ENCODE data around the gene FBXL13. TPM values are rescaled to one million over a fixed set of nuclear protein-coding genes. Genes with fewer than 3 reads are reported as not detected.

FBXL13 gene
- total RNA-seq, 1 donor from 2014 or later, result 0.36 TPM

- no peak for DNase-seq
- TF ChIP-seq, protein P1, sequence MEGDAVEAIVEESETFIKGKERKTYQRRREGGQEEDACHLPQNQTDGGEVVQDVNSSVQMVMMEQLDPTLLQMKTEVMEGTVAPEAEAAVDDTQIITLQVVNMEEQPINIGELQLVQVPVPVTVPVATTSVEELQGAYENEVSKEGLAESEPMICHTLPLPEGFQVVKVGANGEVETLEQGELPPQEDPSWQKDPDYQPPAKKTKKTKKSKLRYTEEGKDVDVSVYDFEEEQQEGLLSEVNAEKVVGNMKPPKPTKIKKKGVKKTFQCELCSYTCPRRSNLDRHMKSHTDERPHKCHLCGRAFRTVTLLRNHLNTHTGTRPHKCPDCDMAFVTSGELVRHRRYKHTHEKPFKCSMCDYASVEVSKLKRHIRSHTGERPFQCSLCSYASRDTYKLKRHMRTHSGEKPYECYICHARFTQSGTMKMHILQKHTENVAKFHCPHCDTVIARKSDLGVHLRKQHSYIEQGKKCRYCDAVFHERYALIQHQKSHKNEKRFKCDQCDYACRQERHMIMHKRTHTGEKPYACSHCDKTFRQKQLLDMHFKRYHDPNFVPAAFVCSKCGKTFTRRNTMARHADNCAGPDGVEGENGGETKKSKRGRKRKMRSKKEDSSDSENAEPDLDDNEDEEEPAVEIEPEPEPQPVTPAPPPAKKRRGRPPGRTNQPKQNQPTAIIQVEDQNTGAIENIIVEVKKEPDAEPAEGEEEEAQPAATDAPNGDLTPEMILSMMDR (IDR thresholded peaks at IDR 0.05; ENCODE audit: borderline replicate concordance), result no peak
- Histone ChIP-seq H3K4me1 (no peaks in the 10 kb centered on the region), H3K36me3 (no peaks in the 10 kb centered on the region), H3K27ac (replicated peaks) (no peak overlapping the region), H3K4me3 (no peak overlapping the region), H3K27me3 (ENCODE audit: low read depth) (no peaks in the 10 kb centered on the region), H3K9me3 (replicated peaks) (peaks cover 25% of the 10 kb centered on the region)
- intact Hi-C loops (cut with micrococcal nuclease), result no loop called here
Measured at GRCh38 chr7:102976493-102976892, 98.1 kb downstream of the FBXL13 start.

DNA sequence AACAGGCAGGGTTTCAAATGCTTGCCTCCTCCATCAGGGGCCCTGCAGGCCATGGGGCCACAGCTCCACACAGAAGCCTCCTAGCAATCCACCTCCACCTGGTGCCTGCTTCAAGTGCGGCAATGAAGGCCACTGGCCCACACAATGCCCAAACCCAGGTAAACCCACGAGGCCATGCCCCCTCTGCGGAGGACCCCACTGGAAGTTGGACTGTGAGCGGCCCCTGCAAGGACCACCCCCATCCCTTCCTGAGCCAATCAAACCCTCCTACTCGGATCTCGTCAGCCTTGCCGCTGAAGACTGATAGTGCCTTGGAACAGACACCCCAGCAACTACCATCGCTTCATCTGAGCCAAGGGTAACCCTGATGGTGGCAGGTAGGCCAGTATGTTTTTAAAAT lies 98.7 kb downstream of the FBXL13 start:
- Histone ChIP-seq H3K27ac (replicated peaks) (no peak overlapping the region), H3K4me1 (no peaks in the 10 kb centered on the region), H3K4me3 (no peak overlapping the region), H3K9me3 (replicated peaks) (peaks cover 25% of the 10 kb centered on the region), H3K36me3 (no peaks in the 10 kb centered on the region), H3K27me3 (ENCODE audit: low read depth) (no peaks in the 10 kb centered on the region)
- no peak for DNase-seq
- intact Hi-C loops (cut with micrococcal nuclease), result no loop called here
- TF ChIP-seq, protein P1 (IDR thresholded peaks at IDR 0.05; ENCODE audit: borderline replicate concordance), result no peak

DNA sequence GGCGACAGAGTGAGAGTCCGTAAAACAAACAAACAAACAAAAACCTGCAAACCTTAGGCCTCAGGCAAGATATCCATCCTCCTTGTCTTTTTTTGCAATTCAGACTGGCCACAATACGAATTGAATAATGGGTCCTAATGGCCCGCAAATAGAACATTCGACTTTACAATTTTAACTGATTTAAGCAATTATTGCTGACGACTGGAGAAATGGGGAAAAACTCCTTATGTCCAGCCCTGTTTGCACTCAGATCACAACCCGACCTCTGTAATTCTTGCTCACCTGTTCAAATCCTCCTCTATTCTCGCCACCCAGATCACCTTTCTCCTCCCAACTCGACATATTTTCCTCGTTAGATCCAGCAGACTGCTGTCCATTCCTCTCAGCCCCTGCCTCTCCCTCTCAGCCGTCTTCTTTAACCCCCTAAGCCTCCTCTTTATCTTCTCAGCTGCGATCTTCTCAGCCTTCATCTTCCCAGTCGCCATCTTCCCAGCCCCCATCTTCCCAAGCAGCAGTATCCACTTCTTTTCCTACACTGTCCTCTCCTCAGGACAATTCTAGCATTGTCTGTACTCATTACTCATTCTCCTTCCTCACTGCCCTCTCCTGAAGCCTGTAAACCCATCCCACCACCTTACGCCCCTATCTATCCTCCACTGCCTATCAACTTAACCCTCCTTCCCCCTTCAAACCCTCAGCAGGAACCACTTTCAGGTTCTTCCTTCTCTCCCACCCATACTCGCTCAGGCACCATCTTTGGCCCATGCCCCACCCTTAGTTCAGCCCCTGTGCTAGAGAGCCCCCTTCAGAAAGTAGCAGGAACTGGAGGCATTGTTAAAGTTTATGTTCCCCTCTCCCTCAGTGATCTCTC lies 100.0 kb downstream of the FBXL13 start:
- Histone ChIP-seq H3K36me3 (no peaks in the 10 kb centered on the region), H3K9me3 (replicated peaks) (peaks cover 13% of the 10 kb centered on the region), H3K4me3 (no peak overlapping the region), H3K27ac (replicated peaks) (no peak overlapping the region), H3K27me3 (ENCODE audit: low read depth) (no peaks in the 10 kb centered on the region), H3K4me1 (no peaks in the 10 kb centered on the region)
- TF ChIP-seq, protein P1 (IDR thresholded peaks at IDR 0.05; ENCODE audit: borderline replicate concordance), result peak; percentile 26
- intact Hi-C loops (cut with micrococcal nuclease), result no loop called here
- no peak for DNase-seq

- H3K4me1 ChIP-seq, result no peaks in the 10 kb centered on the region
- H3K27me3 ChIP-seq (ENCODE audit: low read depth), result no peaks in the 10 kb centered on the region
- H3K27ac ChIP-seq (replicated peaks), result no peak overlapping the region
- TF ChIP-seq, protein P1 (IDR thresholded peaks at IDR 0.05; ENCODE audit: borderline replicate concordance), result no peak
- no peaks in the 10 kb centered on the region for H3K36me3 ChIP-seq
- no peaks in the 10 kb centered on the region for H3K9me3 ChIP-seq (replicated peaks)
- DNase-seq, result no peak
- intact Hi-C loops (cut with micrococcal nuclease), result no loop called here
- H3K4me3 ChIP-seq, result no peak overlapping the region
Measured at GRCh38 chr7:102973096-102973802, 101.3 kb downstream of the FBXL13 start.

DNA sequence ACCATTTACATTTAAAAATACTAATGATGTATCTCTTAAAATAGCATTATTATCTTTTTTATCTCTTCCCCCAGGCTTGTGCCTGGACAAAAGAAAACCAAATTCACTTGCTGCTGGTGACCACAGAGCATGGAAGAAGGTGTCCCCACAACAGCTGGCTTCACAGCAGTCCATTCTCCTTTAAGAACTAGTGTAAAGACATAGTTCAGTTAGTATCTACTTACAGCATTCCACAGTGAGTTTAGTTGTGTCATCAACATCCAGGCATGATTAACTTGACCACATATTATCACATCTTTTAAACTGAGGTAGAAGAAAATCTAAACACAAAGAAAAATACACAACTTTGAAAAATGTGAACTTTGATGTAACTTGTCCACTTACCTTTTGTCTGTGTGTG lies 106.8 kb downstream of the FBXL13 start:
- Histone ChIP-seq H3K4me1 (no peaks in the 10 kb centered on the region), H3K27ac (replicated peaks) (no peak overlapping the region), H3K36me3 (no peaks in the 10 kb centered on the region), H3K4me3 (no peak overlapping the region), H3K9me3 (replicated peaks) (no peaks in the 10 kb centered on the region), H3K27me3 (ENCODE audit: low read depth) (no peaks in the 10 kb centered on the region)
- DNase-seq, result no peak
- intact Hi-C loops (cut with micrococcal nuclease), result no loop called here
- TF ChIP-seq, protein P1 (IDR thresholded peaks at IDR 0.05; ENCODE audit: borderline replicate concordance), result no peak

Data from left ventricle myocardium inferior (tissue), 1 donor.